Heart left ventricle (tissue), 16 donors: ENCODE measurements around the gene CDK5RAP3. TPM values are rescaled to one million over a fixed set of nuclear protein-coding genes. Genes with fewer than 3 reads are reported as not detected.

Experiments
- ATAC-seq, 4 donors: fragments of 200-7000 bp; cut with Tn5 transposase; one replicate each; pipeline ENCODE4 v1.9.1; 2020 to 2022; ENCODE audit warnings: moderate library complexity in 4 of 4, mild to moderate bottlenecking in 3 of 4, moderate number of reproducible peaks in 1 of 4
- DNase-seq, 5 donors: peaks; one replicate each; pipeline ENCODE4 v3.0.0-alpha.2; 2020
- H3K27ac ChIP-seq, 12 donors: fragments of 200-600 bp; sonication (generic) in 4 of 12; one replicate each; pipeline versions ENCODE4 v1.5.0 to v1.8.0; 2016 to 2022; ENCODE audit warnings: mild to moderate bottlenecking in 2 of 12
- H3K27me3 ChIP-seq, 9 donors: fragments of 200-600 bp; sonication (generic) in 2 of 9; one replicate each; pipeline versions ENCODE4 v1.5.1 to v1.8.0; 2016 to 2022; ENCODE audit warnings: mild to moderate bottlenecking in 3 of 9
- H3K36me3 ChIP-seq, 9 donors: fragments of 200-600 bp; sonication (generic) in 2 of 9; one replicate each; pipeline versions ENCODE4 v1.5.0 to v1.8.0; 2018 to 2022; ENCODE audit warnings: mild to moderate bottlenecking in 2 of 9
- H3K4me1 ChIP-seq, 12 donors: fragments of 200-600 bp; sonication (generic) in 4 of 12; one replicate each; pipeline versions ENCODE4 v1.5.0 to v1.8.0; 2016 to 2022; ENCODE audit warnings: mild to moderate bottlenecking in 3 of 12
- H3K4me3 ChIP-seq, 12 donors: fragments of 200-600 bp; sonication (generic) in 4 of 12; one replicate each; pipeline versions ENCODE4 v1.5.0 to v1.8.0; 2017 to 2022; ENCODE audit warnings: mild to moderate bottlenecking in 9 of 12, moderate library complexity in 4 of 12
- H3K9me3 ChIP-seq, 12 donors: fragments of 200-600 bp; sonication (generic) in 4 of 12; one replicate each; pipeline versions ENCODE4 v1.5.0 to v1.8.0; 2016 to 2022; ENCODE audit warnings: mild to moderate bottlenecking in 1 of 12
- CTCF ChIP-seq, 12 donors: fragments of 200-600 bp; sonication (generic) in 4 of 12; IDR thresholded peaks; one replicate each; pipeline versions ENCODE4 v1.5.0 to v1.8.0; 2018 to 2022; ENCODE audit warnings: antibody characterized with exemption in 12 of 12, mild to moderate bottlenecking in 5 of 12
- POLR2A ChIP-seq, 2 donors: fragments of 450-650 bp; IDR thresholded peaks; one replicate each; pipeline ENCODE4 v1.6.1; 2017; ENCODE audit warnings: antibody characterized with exemption in 2 of 2, mild to moderate bottlenecking in 2 of 2, moderate library complexity in 2 of 2
- WGBS, 4 donors: extraction: QIAGEN DNeasy Blood & Tissue Kit in 2 of 4; methylation state at CpG; one replicate each; pipeline versions ENCODE4 v1.1.5 to v1.1.7; 2013 to 2018; 5-methylcytosine and 5-hydroxymethylcytosine counted together
- intact Hi-C, 10 donors: fragments of 100-400 bp; cut with DNase I; formaldehyde crosslinking; loops; one replicate each; pipeline versions ENCODE4 v1.11.1 to v1.14.2; 2022
- polyA plus RNA-seq, 2 donors: library from polyadenylated mRNA; stranded (reverse); fragments of 200-250 nt; gene quantifications; one replicate each; pipeline ENCODE4 v1.2.3, GENCODE V29; 2013
- total RNA-seq, 9 donors: library from RNA; depleted of rRNA in 2 of 9; stranded (reverse); fragments of >200 nt in 2 of 9; fragmentation: NEBNext Ultra II Directional in 3 of 9; extraction: Animal tissue kit (Norgen Biotek cat#: 25700) in 3 of 9; gene quantifications; one replicate each; pipeline versions ENCODE4 v1.1.0 to v1.2.4, GENCODE V29; 2016 to 2023
- donor health status: ischemic (EF 13 %, LVEDD 7.1; RV severe dilation, severe dysfunction).
- donor health status: healthy with polysubstance abuse.
- donor health status: DM: no; HTN: yes; CAD: no.
- donor health status: DM: no; HTN: no; CAD: no.
- donor health status: ischemic (EF 25% LVEDD 6.9; RV normal size, moderate dysfunction).
- donor health status: ischemic (EF 25% LVEDD 5.7; RV mildly dilated, moderate dysfunction).
- donor health status: healthy.
- donor health status: DM: yes; HTN: yes; CAD: no.
- donor health status: ischemic (EF 35%, LVEDD 5.7; RV mildly dilated, moderate dysfunction).
- donor health status: nonischemic (EF 11% LVEDD 7.7; RV severe dilation, severe dysfunction).
- donor health status: DM: yes; HTN: yes; CAD: no.
- donor health status: PGD.
- donor health status: ischemic (EF 29% LVEDD 5.4; RV normal size, mild dysfunction).
- donor health status: nonischemic (EF 23%, LVEDD 6.1; RV moderate dilation, normal function).

CDK5RAP3 gene
- total and polyA plus RNA-seq, 11 donors: 41.2 to 80.9 (median 53.8) TPM

GRCh38 chr17:47927821-47928400, 43.0 kb upstream of the CDK5RAP3 start:
- H3K27ac ChIP-seq: peak overlapping the region in 1 of 12 donors; percentile 47
- H3K36me3 ChIP-seq: peaks cover 0 to 74% (median 65%) of the 10 kb centered on the region in 9 donors
- no peaks in the 10 kb centered on the region for H3K27me3 ChIP-seq
- intact Hi-C loops: no loop called here
- peak in 1 of 5 donors; percentile 20 for DNase-seq
- no peak for ATAC-seq
- H3K9me3 ChIP-seq: no peaks in the 10 kb centered on the region
- no peak for TF ChIP-seq CTCF (IDR thresholded peaks at IDR 0.05)
- no peak for TF ChIP-seq POLR2A (IDR thresholded peaks at IDR 0.05)
- 91 to 96% (median 94%) methylated on average over 20 of the region's 20 CpGs for WGBS, 4 donors
- H3K4me3 ChIP-seq: no peak overlapping the region
- H3K4me1 ChIP-seq: peaks cover 0 to 21% (median 2%) of the 10 kb centered on the region in 12 donors

GRCh38 chr17:47928415-47928814, 42.5 kb upstream of the CDK5RAP3 start:
- intact Hi-C loops: no loop called here
- 70 to 81% (median 74%) methylated on average over 2 of the region's 2 CpGs for WGBS, 4 donors

GRCh38 chr17:47929218-47930000, 41.5 kb upstream of the CDK5RAP3 start:
- ATAC-seq (peak; percentile 65 to 80 (median 72)), DNase-seq (peak in 2 of 5 donors; percentile 25 to 69)
- Histone ChIP-seq H3K27me3 (no peaks in the 10 kb centered on the region), H3K4me1 (peaks cover 0 to 21% (median 2%) of the 10 kb centered on the region in 12 donors), H3K9me3 (no peaks in the 10 kb centered on the region), H3K4me3 (no peak overlapping the region), H3K36me3 (peaks cover 0 to 59% (median 50%) of the 10 kb centered on the region in 9 donors), H3K27ac (peak overlapping the region in 10 of 12 donors; percentile 31 to 79 (median 46))
- 58 to 75% (median 64%) methylated on average over 7 to 10 of the region's 10 CpGs for WGBS, 4 donors
- intact Hi-C loops: no loop called here
- TF ChIP-seq POLR2A (IDR thresholded peaks at IDR 0.05): no peak
- no peak for TF ChIP-seq CTCF (IDR thresholded peaks at IDR 0.05)

More at GRCh38 chr17:47928415-47928814, 42.5 kb upstream of the CDK5RAP3 start:
- no peak for ATAC-seq
- Histone ChIP-seq H3K27me3 (no peaks in the 10 kb centered on the region), H3K4me3 (no peak overlapping the region), H3K36me3 (peaks cover 0 to 69% (median 60%) of the 10 kb centered on the region in 9 donors), H3K9me3 (no peaks in the 10 kb centered on the region), H3K4me1 (peaks cover 0 to 21% (median 2%) of the 10 kb centered on the region in 12 donors), H3K27ac (peak overlapping the region in 8 of 12 donors; percentile 37 to 79 (median 48))
- no peak for TF ChIP-seq CTCF (IDR thresholded peaks at IDR 0.05)
- TF ChIP-seq POLR2A (IDR thresholded peaks at IDR 0.05): no peak
- DNase-seq: no peak

GRCh38 chr17:47931848-47932247, 39.1 kb upstream of the CDK5RAP3 start:
- Histone ChIP-seq H3K4me1 (peaks cover 0 to 21% (median 2%) of the 10 kb centered on the region in 12 donors), H3K27ac (no peak overlapping the region), H3K9me3 (no peaks in the 10 kb centered on the region), H3K36me3 (peaks cover 0 to 34% (median 28%) of the 10 kb centered on the region in 9 donors), H3K27me3 (no peaks in the 10 kb centered on the region), H3K4me3 (no peak overlapping the region)
- ATAC-seq (no peak), DNase-seq (no peak)
- 79 to 88% (median 87%) methylated on average over 4 of the region's 4 CpGs for WGBS, 4 donors
- intact Hi-C loops: no loop called here
- TF ChIP-seq POLR2A (IDR thresholded peaks at IDR 0.05): no peak
- TF ChIP-seq CTCF (IDR thresholded peaks at IDR 0.05): no peak
